Erythroblast (primary cell): ENCODE measurements around the gene SLC2A13.

Source experiments
- GATA1 ChIP-seq: IDR thresholded peaks from 2 replicates; pipeline ENCODE4 v1.6.1; 2011; ENCODE audit warnings: low read depth, mild to moderate bottlenecking, control low read depth, low read length, moderate library complexity
- POLR2A ChIP-seq: IDR thresholded peaks from 2 replicates; pipeline ENCODE4 v1.6.1; 2011; ENCODE audit warnings: mild to moderate bottlenecking, low read length

DNA sequence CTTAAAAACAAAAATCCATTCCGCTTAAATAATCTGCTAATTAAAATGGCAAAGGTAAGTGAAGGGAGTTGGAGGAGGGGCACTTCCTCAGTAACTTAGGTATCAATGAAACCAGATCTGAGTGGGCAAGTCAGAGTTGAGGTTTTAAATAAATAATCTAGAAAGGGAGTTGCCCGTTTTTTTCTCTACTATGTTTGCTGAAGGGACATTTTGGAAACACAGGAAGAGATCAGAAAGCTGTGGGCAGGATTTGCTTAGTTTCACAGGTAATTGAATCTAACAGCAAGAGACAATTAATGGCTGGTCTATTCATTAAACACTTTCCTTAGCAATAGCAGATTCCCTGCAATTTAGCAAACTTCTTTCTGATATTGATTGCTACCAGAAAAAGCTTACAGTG lies 300.2 kb downstream of the SLC2A13 start:
- TF ChIP-seq POLR2A: no peak
- TF ChIP-seq GATA1: no peak
